ENCODE measurements around the gene TFB1M.
"Not testable (repeated sequence)": the region's sequence is repeated elsewhere in the genome, so short reads cannot be mapped to it uniquely, and the experiment has no call there.

Gene TFB1M

GRCh38 chr6:155234167-155234566 lies 80.1 kb downstream of the TFB1M start:
- no peak for DNase-seq (ENCODE audit: extremely low read depth, insufficient read length)
- Histone ChIP-seq H3K27me3 (replicated peaks; ENCODE audit: control insufficient read depth, insufficient read depth, low read length) (no peaks in the 10 kb centered on the region), H3K36me3 (ENCODE audit: control insufficient read depth, insufficient read depth, low read length) (peaks cover 19% of the 10 kb centered on the region), H3K4me3 (replicated peaks; ENCODE audit: low read depth, low read length) (no peak overlapping the region)
- no peak for TF ChIP-seq CTCF (IDR thresholded peaks at IDR 0.05; ENCODE audit: insufficient read depth, low read length, poor library complexity, severe bottlenecking)

- Histone ChIP-seq H3K27me3 (replicated peaks; ENCODE audit: control insufficient read depth, insufficient read depth, low read length) (no peaks in the 10 kb centered on the region), H3K36me3 (ENCODE audit: control insufficient read depth, insufficient read depth, low read length) (peaks cover 18% of the 10 kb centered on the region), H3K4me3 (replicated peaks; ENCODE audit: low read depth, low read length) (no peak overlapping the region)
- DNase-seq (ENCODE audit: extremely low read depth, insufficient read length), result no peak
- TF ChIP-seq CTCF (IDR thresholded peaks at IDR 0.05; ENCODE audit: insufficient read depth, low read length, poor library complexity, severe bottlenecking), result no peak
Measured at GRCh38 chr6:155232848-155233247, 81.4 kb downstream of the TFB1M start.

GRCh38 chr6:155230975-155231374 lies 83.3 kb downstream of the TFB1M start:
- DNase-seq (ENCODE audit: extremely low read depth, insufficient read length); H3K4me3 ChIP-seq (replicated peaks; ENCODE audit: low read depth, low read length); H3K27me3 ChIP-seq (replicated peaks; ENCODE audit: control insufficient read depth, insufficient read depth, low read length): not testable (repeated sequence)
- H3K36me3 ChIP-seq (ENCODE audit: control insufficient read depth, insufficient read depth, low read length), result peaks cover 19% of the 10 kb centered on the region

GRCh38 chr6:155228546-155229166 lies 85.6 kb downstream of the TFB1M start:
- H3K4me3 ChIP-seq (replicated peaks; ENCODE audit: low read depth, low read length), result no peak overlapping the region
- no peak for TF ChIP-seq CTCF (IDR thresholded peaks at IDR 0.05; ENCODE audit: insufficient read depth, low read length, poor library complexity, severe bottlenecking)
- DNase-seq (ENCODE audit: extremely low read depth, insufficient read length), result no peak
- H3K27me3 ChIP-seq (replicated peaks; ENCODE audit: control insufficient read depth, insufficient read depth, low read length), result no peaks in the 10 kb centered on the region
- H3K36me3 ChIP-seq (ENCODE audit: control insufficient read depth, insufficient read depth, low read length), result peaks cover 21% of the 10 kb centered on the region

GRCh38 chr6:155227046-155227445 lies 87.2 kb downstream of the TFB1M start:
- H3K4me3 ChIP-seq (replicated peaks; ENCODE audit: low read depth, low read length), result no peak overlapping the region
- DNase-seq (ENCODE audit: extremely low read depth, insufficient read length), result no peak
- TF ChIP-seq CTCF (IDR thresholded peaks at IDR 0.05; ENCODE audit: insufficient read depth, low read length, poor library complexity, severe bottlenecking), result no peak
- no peaks in the 10 kb centered on the region for H3K27me3 ChIP-seq (replicated peaks; ENCODE audit: control insufficient read depth, insufficient read depth, low read length)
- peaks cover 21% of the 10 kb centered on the region for H3K36me3 ChIP-seq (ENCODE audit: control insufficient read depth, insufficient read depth, low read length)

GRCh38 chr6:155224618-155225017 lies 89.7 kb downstream of the TFB1M start:
- no peak for DNase-seq (ENCODE audit: extremely low read depth, insufficient read length)
- peaks cover 22% of the 10 kb centered on the region for H3K36me3 ChIP-seq (ENCODE audit: control insufficient read depth, insufficient read depth, low read length)
- H3K27me3 ChIP-seq (replicated peaks; ENCODE audit: control insufficient read depth, insufficient read depth, low read length), result no peaks in the 10 kb centered on the region
- TF ChIP-seq CTCF (IDR thresholded peaks at IDR 0.05; ENCODE audit: insufficient read depth, low read length, poor library complexity, severe bottlenecking), result no peak
- no peak overlapping the region for H3K4me3 ChIP-seq (replicated peaks; ENCODE audit: low read depth, low read length)
